ENCODE data around the gene IL19. TPM values are rescaled to one million over a fixed set of nuclear protein-coding genes. Genes with fewer than 3 reads are reported as not detected.
A peak's percentile ranks its signal among the peaks of the same experiment; 100 is the strongest.
"Not testable (repeated sequence)": the region's sequence is repeated elsewhere in the genome, so short reads cannot be mapped to it uniquely, and the experiment has no call there.

IL19 gene
- total RNA-seq, 1 donor from 2014 or later = not detected

GRCh38 chr1:206753141-206753540, 17.4 kb upstream of the IL19 start:
- Mint-ChIP-seq H3K36me3 (ENCODE audit: low read depth) (no peaks in the 10 kb centered on the region), H3K4me1 (no peaks in the 10 kb centered on the region), H3K4me3 (no peak overlapping the region), H3K27me3 (ENCODE audit: low read depth) (no peaks in the 10 kb centered on the region), H3K27ac (ENCODE audit: unreplicated experiment) (no peak overlapping the region), H3K9me3 (peaks cover 6% of the 10 kb centered on the region)
- no peak for DNase-seq (ENCODE audit: low read depth, low spot score)
- TF ChIP-seq CTCF (conservative IDR thresholded peaks at IDR 0.05) = no peak

GRCh38 chr1:206754011-206754410, 16.6 kb upstream of the IL19 start:
- Mint-ChIP-seq H3K36me3 (ENCODE audit: low read depth) (no peaks in the 10 kb centered on the region), H3K27me3 (ENCODE audit: low read depth) (no peaks in the 10 kb centered on the region), H3K27ac (ENCODE audit: unreplicated experiment) (no peak overlapping the region), H3K4me3 (no peak overlapping the region), H3K4me1 (no peaks in the 10 kb centered on the region), H3K9me3 (peaks cover 6% of the 10 kb centered on the region)
- DNase-seq (ENCODE audit: low read depth, low spot score) = no peak
- no peak for TF ChIP-seq CTCF (conservative IDR thresholded peaks at IDR 0.05)

GRCh38 chr1:206757524-206758266, 12.9 kb upstream of the IL19 start:
- no peak overlapping the region for H3K27ac Mint-ChIP-seq (ENCODE audit: unreplicated experiment)
- H3K4me3 Mint-ChIP-seq = no peak overlapping the region
- no peak for DNase-seq (ENCODE audit: low read depth, low spot score)
- H3K9me3 Mint-ChIP-seq = peaks cover 6% of the 10 kb centered on the region
- peaks cover 5% of the 10 kb centered on the region for H3K27me3 Mint-ChIP-seq (ENCODE audit: low read depth)
- TF ChIP-seq CTCF (conservative IDR thresholded peaks at IDR 0.05) = no peak
- H3K36me3 Mint-ChIP-seq (ENCODE audit: low read depth) = no peaks in the 10 kb centered on the region
- no peaks in the 10 kb centered on the region for H3K4me1 Mint-ChIP-seq

- H3K9me3 Mint-ChIP-seq = no peaks in the 10 kb centered on the region
- H3K27me3 Mint-ChIP-seq (ENCODE audit: low read depth) = peaks cover 5% of the 10 kb centered on the region
- no peaks in the 10 kb centered on the region for H3K4me1 Mint-ChIP-seq
- no peak for DNase-seq (ENCODE audit: low read depth, low spot score)
- no peaks in the 10 kb centered on the region for H3K36me3 Mint-ChIP-seq (ENCODE audit: low read depth)
- TF ChIP-seq CTCF (conservative IDR thresholded peaks at IDR 0.05) = no peak
- no peak overlapping the region for H3K4me3 Mint-ChIP-seq
- no peak overlapping the region for H3K27ac Mint-ChIP-seq (ENCODE audit: unreplicated experiment)
Observed at GRCh38 chr1:206760590-206760989, 10.0 kb upstream of the IL19 start.

- no peaks in the 10 kb centered on the region for H3K4me1 Mint-ChIP-seq
- H3K27me3 Mint-ChIP-seq (ENCODE audit: low read depth) = peaks cover 5% of the 10 kb centered on the region
- TF ChIP-seq CTCF (conservative IDR thresholded peaks at IDR 0.05) = peak; percentile 42
- no peak overlapping the region for H3K27ac Mint-ChIP-seq (ENCODE audit: unreplicated experiment)
- no peaks in the 10 kb centered on the region for H3K9me3 Mint-ChIP-seq
- H3K4me3 Mint-ChIP-seq = no peak overlapping the region
- DNase-seq (ENCODE audit: low read depth, low spot score) = no peak
- H3K36me3 Mint-ChIP-seq (ENCODE audit: low read depth) = no peaks in the 10 kb centered on the region
Observed at GRCh38 chr1:206761159-206761768, 9.3 kb upstream of the IL19 start.

- not testable (repeated sequence) for H3K36me3 Mint-ChIP-seq (ENCODE audit: low read depth); H3K9me3 Mint-ChIP-seq; H3K4me1 Mint-ChIP-seq; H3K27ac Mint-ChIP-seq (ENCODE audit: unreplicated experiment); H3K4me3 Mint-ChIP-seq; DNase-seq (ENCODE audit: low read depth, low spot score); H3K27me3 Mint-ChIP-seq (ENCODE audit: low read depth)
Observed at GRCh38 chr1:206762741-206763364, 7.7 kb upstream of the IL19 start.

- not testable (repeated sequence) for H3K4me3 Mint-ChIP-seq
Observed at GRCh38 chr1:206765771-206766170, 4.8 kb upstream of the IL19 start.

More at GRCh38 chr1:206765771-206766170, 4.8 kb upstream of the IL19 start:
- not testable (repeated sequence) for DNase-seq (ENCODE audit: low read depth, low spot score); H3K27ac Mint-ChIP-seq (ENCODE audit: unreplicated experiment); H3K36me3 Mint-ChIP-seq (ENCODE audit: low read depth); H3K27me3 Mint-ChIP-seq (ENCODE audit: low read depth); H3K9me3 Mint-ChIP-seq
- H3K4me1 Mint-ChIP-seq = peaks cover 21% of the 10 kb centered on the region
